GM12878 (cell line): ENCODE data around the gene CAMK2G. TPM values are rescaled to one million over a fixed set of nuclear protein-coding genes. Genes with fewer than 3 reads are reported as not detected.
"Not testable (repeated sequence)": the region's sequence is repeated elsewhere in the genome, so short reads cannot be mapped to it uniquely, and the experiment has no call there.

Experiments
- ATAC-seq: fragments of 200-7000 bp; cut with Tn5 transposase; 3 replicates; pipeline ENCODE4 v1.9.1; 2020; ENCODE audit warnings: mild to moderate bottlenecking, moderate library complexity
- BruUV-seq: library from RNA; stranded (reverse); fragments of 400-500 nt; replicated peaks from 2 replicates; lab custom pipeline; 2021; lab: Mats Ljungman, UMichigan
- CTCF ChIA-PET: fragments of 300-600 bp; sonication (Branson Sonifier 250); formaldehyde crosslinking; extraction: SDS; loops from one replicate; lab custom pipeline; 2021; ENCODE audit warnings: inconsistent platforms; lab: Yijun Ruan, JAX
- POLR2A ChIA-PET: fragments of 350-600 bp; formaldehyde crosslinking; extraction: SDS; loops from one replicate; lab custom pipeline; 2021; ENCODE audit warnings: inconsistent platforms; lab: Charles Lee
- RAD21 ChIA-PET: fragments of 300-600 bp; sonication (Branson Sonifier 250); formaldehyde crosslinking; loops from one replicate; lab custom pipeline; 2023; ENCODE audit warnings: antibody characterized with exemption; ENCODE audit not compliant: unreplicated experiment; lab: Charles Lee
- SMC1A ChIA-PET: fragments of 300-600 bp; sonication (Branson Sonifier 250); formaldehyde crosslinking; loops from one replicate; lab custom pipeline; 2023; ENCODE audit not compliant: unreplicated experiment, uncharacterized antibody; lab: Charles Lee
- DNase-seq: peaks from one replicate; pipeline ENCODE4 v3.0.0-alpha.2; 2011; ENCODE audit warnings: low read depth, low spot score
- FAIRE-seq: peaks from 3 replicates; lab custom pipeline; 2011; peaks lifted over from hg19 to GRCh38; lab: Jason Lieb, UNC
- H2AFZ ChIP-seq: 2 replicates; pipeline ENCODE4 v1.6.0; 2011; ENCODE audit warnings: low read depth, low read length, control low read depth; ENCODE audit not compliant: control insufficient read depth
- H3K27ac ChIP-seq: 2 replicates; pipeline ENCODE4 v1.5.1; 2011; ENCODE audit warnings: control low read depth; ENCODE audit not compliant: control insufficient read depth, insufficient read depth
- H3K27me3 ChIP-seq, 2 experiments: replicated peaks in 1 of 2; 2 replicates each; pipeline versions ENCODE4 v1.6.0 to v1.6.1; 2011; ENCODE audit warnings: low read length in 1 of 2; ENCODE audit not compliant: control insufficient read depth in 2 of 2, insufficient read depth in 2 of 2
- H3K36me3 ChIP-seq, 2 experiments: 2 replicates each; pipeline ENCODE4 v1.5.1; 2011; ENCODE audit warnings: low read length in 1 of 2; ENCODE audit not compliant: control insufficient read depth in 2 of 2, insufficient read depth in 2 of 2
- H3K4me1 ChIP-seq: 2 replicates; pipeline ENCODE4 v1.6.1; 2011; ENCODE audit warnings: mild to moderate bottlenecking, low read length, moderate library complexity, mixed read lengths; ENCODE audit not compliant: control insufficient read depth, insufficient read depth
- H3K4me2 ChIP-seq: 2 replicates; pipeline ENCODE4 v1.6.0; 2011; ENCODE audit warnings: control low read depth; ENCODE audit not compliant: control insufficient read depth, insufficient read depth
- H3K4me3 ChIP-seq: fragments of 200-600 bp; sonication (generic); 2 replicates; pipeline ENCODE4 v1.5.1; 2016
- H3K79me2 ChIP-seq: 2 replicates; pipeline ENCODE4 v1.6.0; 2011; ENCODE audit warnings: low read length; ENCODE audit not compliant: control insufficient read depth, insufficient read depth
- H3K9ac ChIP-seq: 2 replicates; pipeline ENCODE4 v1.8.0; 2011; ENCODE audit warnings: low read length, control low read depth, mixed read lengths; ENCODE audit not compliant: control insufficient read depth, insufficient read depth
- H3K9me3 ChIP-seq: replicated peaks from 3 replicates; pipeline ENCODE4 v1.5.1; 2011; ENCODE audit warnings: mild to moderate bottlenecking, low read length; ENCODE audit not compliant: control insufficient read depth, insufficient read depth
- H4K20me1 ChIP-seq: 2 replicates; pipeline ENCODE4 v1.6.0; 2011; ENCODE audit not compliant: control insufficient read depth, insufficient read depth
- ATF2 ChIP-seq: IDR thresholded peaks from 2 replicates; pipeline ENCODE4 v1.6.1; 2012; ENCODE audit warnings: low read length, inconsistent platforms
- ATF7 ChIP-seq: fragments of 450-650 bp; IDR thresholded peaks from 2 replicates; pipeline ENCODE4 v1.6.1; 2016; ENCODE audit warnings: low read depth, mild to moderate bottlenecking
- CHD1 ChIP-seq: IDR thresholded peaks from 2 replicates; pipeline ENCODE4 v1.6.1; 2012; ENCODE audit warnings: low read depth, low read length, improper control_type of control experiment
- CREB1 ChIP-seq: IDR thresholded peaks from 2 replicates; pipeline ENCODE4 v1.6.1; 2012; ENCODE audit warnings: low read depth, mild to moderate bottlenecking, inconsistent platforms
- EED ChIP-seq: sonication (generic); IDR thresholded peaks from 2 replicates; pipeline ENCODE4 v1.6.1; 2016; ENCODE audit warnings: antibody characterized with exemption, low read depth
- NRF1 ChIP-seq: conservative IDR thresholded peaks from 2 replicates; pipeline ENCODE4 v1.6.1; 2011; ENCODE audit warnings: mild to moderate bottlenecking, low read depth, low read length, improper control_type of control experiment
- POU2F2 ChIP-seq: IDR thresholded peaks from 3 replicates; pipeline ENCODE4 v1.6.1; 2011; ENCODE audit warnings: low read depth, mild to moderate bottlenecking, low read length, borderline replicate concordance
- WGBS: methylation state at CpG from one replicate; pipeline ENCODE4 v1.1.6; 2016; ENCODE audit warnings: low lambda C conversion rate; ENCODE audit not compliant: insufficient replicate concordance, insufficient coverage; ENCODE audit errors: missing lambda C conversion rate; 5-methylcytosine and 5-hydroxymethylcytosine counted together
- in situ Hi-C: fragments of 300-500 bp; cut with MboI; formaldehyde crosslinking; loops from 9 replicates; pipeline ENCODE4 v1.14.3; 2018; ENCODE audit warnings: mixed read lengths
- intact Hi-C: fragments of 100-400 bp; cut with micrococcal nuclease; formaldehyde crosslinking; loops from one replicate; pipeline ENCODE4 v1.14.2; 2022; ENCODE audit not compliant: unreplicated experiment
- polyA plus RNA-seq, 11 experiments: library from polyadenylated mRNA; depleted of rRNA in 4 of 11; unstranded in 6 of 11; stranded (reverse) in 5 of 11; fragments of >200 nt; fragmentation: Nextera tagmentation in 4 of 11; fragmentation: Illumina TruSeq in 1 of 11; extraction: Ambion mirVana in 4 of 11; extraction: Trizol in 1 of 11; gene quantifications; 1 replicate in 1 of 11; 2 replicates in 10 of 11; pipeline versions ENCODE4 v1.2.1 to v1.2.3, GENCODE V29; 2011 to 2016; ENCODE audit warnings: inconsistent platforms in 2 of 11, missing spikeins in 2 of 11, low read depth in 1 of 11
- total RNA-seq, 4 experiments: library from RNA; depleted of rRNA in 3 of 4; stranded (reverse); fragments of >200 nt in 3 of 4; fragmentation: Illumina TruSeq in 1 of 4; extraction: Trizol in 1 of 4; gene quantifications; 2 replicates each; pipeline versions ENCODE4 v1.2.1 to v1.2.3, GENCODE V29; 2013 to 2021
- TF ChIP-seq, protein P1 (sequence below): fragments of 450-650 bp; IDR thresholded peaks from 2 replicates; pipeline ENCODE4 v1.6.1; 2014; ENCODE audit warnings: mild to moderate bottlenecking
- TF ChIP-seq, protein P2 (sequence below): fragments of 450-650 bp; IDR thresholded peaks from 2 replicates; pipeline ENCODE4 v1.6.1; 2016; ENCODE audit warnings: mild to moderate bottlenecking

The CAMK2G gene
- total and polyA plus RNA-seq, 10 of the 15 experiments (the other 5 are each of a cell fraction or from before 2014, with no cell fraction given), result 5.5 to 24.3 (median 16.9) TPM

- H2AFZ ChIP-seq, H3K36me3 ChIP-seq, FAIRE-seq, DNase-seq, intact Hi-C loops, ATAC-seq, H3K9ac ChIP-seq, H3K27ac ChIP-seq, H3K27me3 ChIP-seq, H3K4me2 ChIP-seq, BruUV-seq, in situ Hi-C loops, H4K20me1 ChIP-seq, H3K4me1 ChIP-seq, H3K79me2 ChIP-seq, H3K4me3 ChIP-seq: not testable (repeated sequence)
- ChIA-PET SMC1A (interaction anchor here (0.7 to 34.4 kb wide), 8 partner anchors 9 to 160 kb away, joined by 3 to 1048 read pairs (median 6); no protein-coding TSS in a partner anchor), CTCF (interaction anchor here (0.7 to 5.7 kb wide), 8 partner anchors 10 to 206 kb away, joined by 3 to 39 read pairs (median 8); no protein-coding TSS in a partner anchor), POLR2A (interaction anchor here (0.5 to 3.0 kb wide), 9 partner anchors 9 to 907 kb away, joined by 3 to 11 read pairs (median 5); no protein-coding TSS in a partner anchor), RAD21 (interaction anchor here (0.8 to 5.6 kb wide), 9 partner anchors 9 to 70 kb away, joined by 3 to 38 read pairs (median 3); no protein-coding TSS in a partner anchor)
- peaks cover 15% of the 10 kb centered on the region for H3K9me3 ChIP-seq
- 95% methylated on average over 7 of the region's 8 CpGs for WGBS
Measured at GRCh38 chr10:73919481-73919880, 45.1 kb upstream of the CAMK2G start.

GRCh38 chr10:73917566-73918305 is 43.4 kb upstream of the CAMK2G start:
- Histone ChIP-seq H3K4me1 (peaks cover 6% of the 10 kb centered on the region; the same call in 1 of the 2 replicates), H2AFZ (no peak overlapping the region), H3K36me3 (no peaks in the 10 kb centered on the region), H3K27ac (no peak overlapping the region), H3K9ac (no peak overlapping the region), H3K4me2 (no peak overlapping the region), H3K4me3 (no peak overlapping the region), H3K79me2 (no peaks in the 10 kb centered on the region), H3K27me3 (no peaks in the 10 kb centered on the region), H3K9me3 (peaks cover 15% of the 10 kb centered on the region), H4K20me1 (no peaks in the 10 kb centered on the region)
- SMC1A ChIA-PET, result interaction anchor here (0.6 to 34.4 kb wide), 9 partner anchors 9 to 62 kb away, joined by 3 to 1048 read pairs (median 5); no protein-coding TSS in a partner anchor
- in situ Hi-C loops, result no loop called here
- DNase-seq (no peak), FAIRE-seq (no peak), ATAC-seq (no peak)
- no peak for TF ChIP-seq CREB1
- TF ChIP-seq, protein P1, sequence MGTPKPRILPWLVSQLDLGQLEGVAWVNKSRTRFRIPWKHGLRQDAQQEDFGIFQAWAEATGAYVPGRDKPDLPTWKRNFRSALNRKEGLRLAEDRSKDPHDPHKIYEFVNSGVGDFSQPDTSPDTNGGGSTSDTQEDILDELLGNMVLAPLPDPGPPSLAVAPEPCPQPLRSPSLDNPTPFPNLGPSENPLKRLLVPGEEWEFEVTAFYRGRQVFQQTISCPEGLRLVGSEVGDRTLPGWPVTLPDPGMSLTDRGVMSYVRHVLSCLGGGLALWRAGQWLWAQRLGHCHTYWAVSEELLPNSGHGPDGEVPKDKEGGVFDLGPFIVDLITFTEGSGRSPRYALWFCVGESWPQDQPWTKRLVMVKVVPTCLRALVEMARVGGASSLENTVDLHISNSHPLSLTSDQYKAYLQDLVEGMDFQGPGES, result no peak
- no peak for TF ChIP-seq ATF2
- no peak for TF ChIP-seq POU2F2
- no peak for TF ChIP-seq CHD1
- no peak for TF ChIP-seq ATF7
- TF ChIP-seq NRF1, result no peak
- TF ChIP-seq, protein P2, sequence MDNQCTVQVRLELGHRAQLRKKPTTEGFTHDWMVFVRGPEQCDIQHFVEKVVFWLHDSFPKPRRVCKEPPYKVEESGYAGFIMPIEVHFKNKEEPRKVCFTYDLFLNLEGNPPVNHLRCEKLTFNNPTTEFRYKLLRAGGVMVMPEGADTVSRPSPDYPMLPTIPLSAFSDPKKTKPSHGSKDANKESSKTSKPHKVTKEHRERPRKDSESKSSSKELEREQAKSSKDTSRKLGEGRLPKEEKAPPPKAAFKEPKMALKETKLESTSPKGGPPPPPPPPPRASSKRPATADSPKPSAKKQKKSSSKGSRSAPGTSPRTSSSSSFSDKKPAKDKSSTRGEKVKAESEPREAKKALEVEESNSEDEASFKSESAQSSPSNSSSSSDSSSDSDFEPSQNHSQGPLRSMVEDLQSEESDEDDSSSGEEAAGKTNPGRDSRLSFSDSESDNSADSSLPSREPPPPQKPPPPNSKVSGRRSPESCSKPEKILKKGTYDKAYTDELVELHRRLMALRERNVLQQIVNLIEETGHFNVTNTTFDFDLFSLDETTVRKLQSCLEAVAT, result no peak
- TF ChIP-seq EED, result no peak
- RAD21 ChIA-PET, result interaction anchor here (0.6 to 5.6 kb wide), 4 partner anchors 9 to 29 kb away, joined by 3 to 38 read pairs (median 8); no protein-coding TSS in a partner anchor
- BruUV-seq, result no TSS peak
- WGBS, result 94% methylated on average over 3 of the region's 3 CpGs
- intact Hi-C loops, result no loop called here
- POLR2A ChIA-PET, result interaction anchor here (1.0 to 3.0 kb wide), 6 partner anchors 9 to 19 kb away, joined by 3 to 11 read pairs (median 4); no protein-coding TSS in a partner anchor
- CTCF ChIA-PET, result interaction anchor here (1.3 to 5.7 kb wide), 6 partner anchors 11 to 164 kb away, joined by 3 to 39 read pairs (median 6); no protein-coding TSS in a partner anchor
